Measurements from ENCODE around the gene CHEK1.

Gene CHEK1

GRCh38 chr11:125671561-125671960 lies 46.6 kb downstream of the CHEK1 start:
- DNase-seq (ENCODE audit: low read depth, low spot score): no peak
- in situ Hi-C loops (cut with HindIII; ENCODE audit: low sequenced_read_pairs): no loop called here

DNA sequence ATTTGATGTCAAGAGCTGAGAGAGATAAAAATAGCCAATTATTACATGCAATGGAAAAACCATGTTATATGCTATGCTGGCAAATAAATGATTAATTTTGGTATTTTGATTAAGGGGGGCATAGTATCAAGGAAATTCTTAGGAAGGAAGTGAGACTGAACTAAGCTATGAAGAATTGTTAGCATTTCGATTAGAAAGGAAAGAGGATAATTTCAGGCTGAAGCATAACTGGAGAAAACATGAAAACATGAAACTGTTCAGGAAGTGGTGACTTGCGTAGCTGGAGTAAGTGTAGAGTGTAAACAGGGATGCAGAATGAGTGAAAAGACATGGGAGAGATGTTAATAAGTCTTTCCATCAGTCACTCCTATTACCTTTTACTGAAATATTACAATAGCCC lies 49.2 kb downstream of the CHEK1 start:
- H3K4me3 ChIP-seq (ENCODE audit: low read depth, low read length): no peak overlapping the region
- in situ Hi-C loops (cut with HindIII; ENCODE audit: low sequenced_read_pairs): no loop called here
- TF ChIP-seq, protein P1, sequence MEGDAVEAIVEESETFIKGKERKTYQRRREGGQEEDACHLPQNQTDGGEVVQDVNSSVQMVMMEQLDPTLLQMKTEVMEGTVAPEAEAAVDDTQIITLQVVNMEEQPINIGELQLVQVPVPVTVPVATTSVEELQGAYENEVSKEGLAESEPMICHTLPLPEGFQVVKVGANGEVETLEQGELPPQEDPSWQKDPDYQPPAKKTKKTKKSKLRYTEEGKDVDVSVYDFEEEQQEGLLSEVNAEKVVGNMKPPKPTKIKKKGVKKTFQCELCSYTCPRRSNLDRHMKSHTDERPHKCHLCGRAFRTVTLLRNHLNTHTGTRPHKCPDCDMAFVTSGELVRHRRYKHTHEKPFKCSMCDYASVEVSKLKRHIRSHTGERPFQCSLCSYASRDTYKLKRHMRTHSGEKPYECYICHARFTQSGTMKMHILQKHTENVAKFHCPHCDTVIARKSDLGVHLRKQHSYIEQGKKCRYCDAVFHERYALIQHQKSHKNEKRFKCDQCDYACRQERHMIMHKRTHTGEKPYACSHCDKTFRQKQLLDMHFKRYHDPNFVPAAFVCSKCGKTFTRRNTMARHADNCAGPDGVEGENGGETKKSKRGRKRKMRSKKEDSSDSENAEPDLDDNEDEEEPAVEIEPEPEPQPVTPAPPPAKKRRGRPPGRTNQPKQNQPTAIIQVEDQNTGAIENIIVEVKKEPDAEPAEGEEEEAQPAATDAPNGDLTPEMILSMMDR (IDR thresholded peaks at IDR 0.05; ENCODE audit: low read depth, low read length): no peak
- DNase-seq (ENCODE audit: low read depth, low spot score): no peak

More at GRCh38 chr11:125671561-125671960, 46.6 kb downstream of the CHEK1 start:
- no peak overlapping the region for H3K4me3 ChIP-seq (ENCODE audit: low read depth, low read length)
- TF ChIP-seq, protein P1 (IDR thresholded peaks at IDR 0.05; ENCODE audit: low read depth, low read length): no peak

DNA sequence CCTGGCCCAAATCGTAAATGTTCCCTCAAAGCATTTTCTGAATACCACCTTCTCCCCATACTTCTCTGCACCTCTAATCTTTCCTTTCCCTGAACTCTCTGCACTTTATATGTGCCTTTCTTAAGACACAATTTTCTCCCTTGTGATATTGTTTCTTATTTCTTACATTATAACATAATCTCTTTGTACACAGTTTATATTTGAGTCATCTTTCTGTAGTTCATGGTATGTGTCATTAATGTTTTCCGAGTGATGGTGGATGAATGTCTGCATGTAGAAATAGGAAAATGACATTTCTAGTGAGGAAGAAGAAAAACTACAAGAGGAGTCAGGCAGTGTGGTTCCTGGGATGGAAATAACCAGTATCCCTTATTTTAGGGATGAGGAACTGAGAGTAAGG lies 50.2 kb downstream of the CHEK1 start:
- in situ Hi-C loops (cut with HindIII; ENCODE audit: low sequenced_read_pairs): no loop called here
- no peak for DNase-seq (ENCODE audit: low read depth, low spot score)
- TF ChIP-seq, protein P1 (IDR thresholded peaks at IDR 0.05; ENCODE audit: low read depth, low read length): no peak
- no peak overlapping the region for H3K4me3 ChIP-seq (ENCODE audit: low read depth, low read length)

DNA sequence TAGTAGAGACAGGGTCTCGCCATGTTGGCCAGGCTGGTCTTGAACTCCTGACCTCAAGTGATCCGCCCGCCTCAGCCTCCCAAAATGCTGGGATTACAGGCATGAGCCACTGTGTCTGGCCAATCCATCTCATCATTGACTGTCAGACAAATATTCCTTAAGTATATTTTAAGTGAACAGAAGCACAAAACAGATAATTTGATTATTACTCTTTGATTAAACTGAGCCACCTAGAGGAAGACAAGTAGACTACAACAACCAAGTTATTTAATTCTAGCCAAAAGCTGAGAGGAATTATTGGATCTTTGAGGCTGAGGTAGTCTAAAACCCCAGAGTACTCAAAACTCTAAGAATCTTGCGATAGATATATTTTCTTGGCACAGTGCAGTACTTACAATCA lies 54.4 kb downstream of the CHEK1 start:
- TF ChIP-seq, protein P1 (IDR thresholded peaks at IDR 0.05; ENCODE audit: low read depth, low read length): peak; percentile 18
- in situ Hi-C loops (cut with HindIII; ENCODE audit: low sequenced_read_pairs): no loop called here
- no peak overlapping the region for H3K4me3 ChIP-seq (ENCODE audit: low read depth, low read length)
- DNase-seq (ENCODE audit: low read depth, low spot score): no peak

- no peak for DNase-seq (ENCODE audit: low read depth, low spot score)
- TF ChIP-seq, protein P1 (IDR thresholded peaks at IDR 0.05; ENCODE audit: low read depth, low read length): no peak
- in situ Hi-C loops (cut with HindIII; ENCODE audit: low sequenced_read_pairs): no loop called here
- no peak overlapping the region for H3K4me3 ChIP-seq (ENCODE audit: low read depth, low read length)
Measured at GRCh38 chr11:125679837-125680236, 54.9 kb downstream of the CHEK1 start.

DNA sequence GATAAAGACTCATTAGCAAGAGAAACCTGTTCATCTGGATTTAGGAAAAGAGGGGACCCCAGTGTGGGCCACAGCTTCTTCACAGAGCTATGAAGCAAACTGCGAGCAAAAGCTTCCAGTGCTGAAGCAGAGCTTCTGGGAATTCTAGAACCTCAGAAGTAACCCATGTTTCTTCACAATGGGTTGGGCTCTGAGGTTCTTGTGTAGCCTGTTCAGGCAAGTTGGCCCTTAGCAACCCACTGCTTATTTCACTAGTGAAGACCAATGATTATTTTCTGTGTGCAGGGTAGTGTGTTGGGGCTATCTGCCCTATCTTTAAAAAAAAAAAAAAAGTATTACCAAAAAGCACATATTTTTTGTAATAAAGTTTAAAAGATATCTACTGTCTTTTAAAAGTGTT lies 55.8 kb downstream of the CHEK1 start, which contains the start of gene ACRV1:
TSS of gene ACRV1 (minus strand) at position 101 of the 400 bp plus-strand sequence. CDS start at position 34, 67 bp downstream.
- TF ChIP-seq, protein P1 (IDR thresholded peaks at IDR 0.05; ENCODE audit: low read depth, low read length): no peak
- DNase-seq (ENCODE audit: low read depth, low spot score): no peak
- in situ Hi-C loops (cut with HindIII; ENCODE audit: low sequenced_read_pairs): no loop called here
- H3K4me3 ChIP-seq (ENCODE audit: low read depth, low read length): no peak within 1 kb of the TSS

GRCh38 chr11:125685228-125685627 lies 60.3 kb downstream of the CHEK1 start:
- TF ChIP-seq, protein P1 (IDR thresholded peaks at IDR 0.05; ENCODE audit: low read depth, low read length): no peak
- DNase-seq (ENCODE audit: low read depth, low spot score): no peak
- no peak overlapping the region for H3K4me3 ChIP-seq (ENCODE audit: low read depth, low read length)
- in situ Hi-C loops (cut with HindIII; ENCODE audit: low sequenced_read_pairs): no loop called here
